Ovary (tissue), 9 donors: Measurements from ENCODE around the gene DAPK1. TPM values are rescaled to one million over a fixed set of nuclear protein-coding genes. Genes with fewer than 3 reads are reported as not detected.

Source experiments
- DNase-seq, 5 donors: peaks; one replicate each; pipeline ENCODE4 v3.0.0-alpha.2; 2019 to 2020
- H3K27ac ChIP-seq, 2 donors: fragments of 200-600 bp; one replicate each; pipeline versions ENCODE4 v1.5.1 to v1.8.0; 2019 to 2022
- H3K27me3 ChIP-seq: fragments of 200-600 bp; one replicate; pipeline ENCODE4 v1.8.0; 2022
- H3K36me3 ChIP-seq: fragments of 200-600 bp; sonication (generic); one replicate; pipeline ENCODE4 v1.5.1; 2019
- H3K4me1 ChIP-seq: one replicate; pipeline ENCODE4 v1.8.1; 2013; ENCODE audit warnings: mild to moderate bottlenecking, moderate library complexity; ENCODE audit not compliant: insufficient read depth
- H3K4me3 ChIP-seq: fragments of 200-600 bp; sonication (generic); one replicate; pipeline ENCODE4 v1.5.1; 2017
- H3K9me3 ChIP-seq, 2 donors: fragments of 200-600 bp in 1 of 2; sonication (generic) in 1 of 2; one replicate each; pipeline versions ENCODE4 v1.5.1 to v1.8.1; 2013 to 2019; ENCODE audit warnings: mild to moderate bottlenecking in 1 of 2, moderate library complexity in 1 of 2
- EP300 ChIP-seq: sonication (generic); formaldehyde crosslinking; IDR thresholded peaks from one replicate; pipeline ENCODE4 v1.6.1; 2017; ENCODE audit warnings: antibody characterized with exemption
- POLR2A ChIP-seq: fragments of 450-650 bp; IDR thresholded peaks from one replicate; pipeline ENCODE4 v1.6.1; 2017; ENCODE audit warnings: antibody characterized with exemption, mild to moderate bottlenecking, moderate library complexity
- WGBS, 3 donors: extraction: QIAGEN DNeasy Blood & Tissue Kit in 1 of 3; methylation state at CpG; one replicate each; pipeline versions ENCODE4 v1.1.5 to v1.1.7; 2013 to 2017; 5-methylcytosine and 5-hydroxymethylcytosine counted together
- intact Hi-C, 4 donors: fragments of 100-400 bp; cut with DNase I; formaldehyde crosslinking; loops; one replicate each; pipeline versions ENCODE4 v1.11.0 to v1.15.1; 2022 to 2023
- polyA plus RNA-seq, 2 donors: library from polyadenylated mRNA; stranded (reverse); fragments of 200-250 nt in 1 of 2; fragments of 350-450 nt in 1 of 2; fragmentation: Illumina TruSeq in 1 of 2; extraction: RNeasy Lipid Tissue Mini Kit (QIAGEN cat#74804) in 1 of 2; gene quantifications; one replicate each; pipeline ENCODE4 v1.2.3, GENCODE V29; 2013 to 2014
- total RNA-seq, 7 donors: library from RNA; depleted of rRNA in 2 of 7; stranded (reverse); fragments of >200 nt in 2 of 7; fragmentation: NEBNext Ultra II Directional in 3 of 7; extraction: Animal tissue kit (Norgen Biotek cat#: 25700) in 3 of 7; gene quantifications; one replicate each; pipeline versions ENCODE4 v1.1.0 to v1.2.4, GENCODE V29; 2016 to 2023
- TF ChIP-seq, protein P1 (sequence below), 3 donors: fragments of 450-650 bp in 2 of 3; fragments of 200-600 bp in 1 of 3; IDR thresholded peaks; one replicate each; pipeline versions ENCODE4 v1.5.1 to v1.8.0; 2016 to 2022; ENCODE audit warnings: antibody characterized with exemption in 3 of 3, mild to moderate bottlenecking in 1 of 3
- donor health status: DM: no; HTN: no; CAD: no; lungs with moderate emphysema.
- donor health status: DM: no; HTN: no; CAD: no.
- donor health status: Bipolar disorder and iron deficiency.
- donor health status: DM: yes; HTN: yes; CAD: no.
- donor health status: DM: no; HTN: no; CAD: no.
- donor health status: DM: yes; HTN: yes; CAD: no.

DAPK1 gene
- total and polyA plus RNA-seq, 9 donors, result 39.3 to 133 (median 89.6) TPM

DNA sequence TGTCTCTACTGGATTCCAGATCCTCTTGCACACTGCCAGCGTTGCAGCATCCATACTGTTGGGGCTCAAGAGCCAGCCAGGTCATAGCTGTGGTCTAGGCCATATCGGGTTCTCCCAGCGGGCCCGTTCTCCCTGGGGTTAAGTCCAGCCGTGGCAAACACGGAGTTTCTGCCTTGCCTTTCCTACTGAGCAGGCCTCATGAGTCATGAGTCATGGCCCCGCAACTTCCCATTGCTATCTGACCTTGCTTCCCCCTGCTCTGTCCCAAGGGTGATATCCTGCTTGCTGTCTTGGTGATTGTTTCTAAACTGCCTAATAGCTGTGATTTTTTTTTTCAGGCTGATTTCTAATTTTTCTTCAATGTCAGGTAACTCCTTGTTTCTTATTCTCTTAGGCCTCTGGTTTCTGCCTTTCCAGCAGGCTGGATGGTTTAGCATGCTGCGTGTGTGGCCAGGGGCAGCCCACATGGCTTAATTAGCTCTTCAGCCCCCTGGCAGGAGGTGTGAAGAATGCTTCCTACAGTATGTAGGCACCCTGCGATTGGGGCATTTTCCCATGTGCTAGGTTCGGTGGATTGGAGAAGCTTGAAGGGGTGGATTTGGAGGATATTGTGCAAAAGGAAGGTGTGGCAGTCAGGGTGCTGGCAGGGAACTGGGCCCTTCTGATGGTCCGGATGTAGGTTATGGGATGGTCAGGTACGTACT is 18.7 kb downstream of the DAPK1 start:
- H3K27ac ChIP-seq, result no peak overlapping the region
- WGBS, 3 donors, result 69 to 72% (median 70%) methylated on average over 12 of the region's 12 CpGs

DNA sequence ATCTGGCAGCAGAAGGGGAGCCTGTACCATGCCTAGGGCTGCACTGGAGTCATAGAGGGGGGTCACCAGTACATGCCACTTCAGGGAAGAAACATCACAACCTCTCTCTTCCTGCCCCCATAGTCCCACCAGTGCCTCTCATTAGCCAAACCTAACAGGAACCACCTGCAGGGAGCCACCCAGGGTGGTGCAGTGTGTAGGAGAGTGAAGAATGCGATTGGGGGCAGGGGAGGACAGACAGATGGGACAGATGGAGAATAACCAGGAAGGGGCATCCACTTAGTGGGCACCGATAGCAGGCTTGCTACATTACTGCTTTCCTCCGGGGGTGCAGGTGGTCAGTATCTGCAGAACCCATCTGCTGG is 19.2 kb downstream of the DAPK1 start:
- Histone ChIP-seq H3K4me1 (peaks cover 21% of the 10 kb centered on the region), H3K9me3 (no peaks in the 10 kb centered on the region), H3K36me3 (no peaks in the 10 kb centered on the region), H3K27me3 (no peaks in the 10 kb centered on the region), H3K27ac (no peak overlapping the region), H3K4me3 (no peak overlapping the region)
- DNase-seq, result no peak
- TF ChIP-seq EP300 (no peak), POLR2A (no peak)
- TF ChIP-seq, protein P1, sequence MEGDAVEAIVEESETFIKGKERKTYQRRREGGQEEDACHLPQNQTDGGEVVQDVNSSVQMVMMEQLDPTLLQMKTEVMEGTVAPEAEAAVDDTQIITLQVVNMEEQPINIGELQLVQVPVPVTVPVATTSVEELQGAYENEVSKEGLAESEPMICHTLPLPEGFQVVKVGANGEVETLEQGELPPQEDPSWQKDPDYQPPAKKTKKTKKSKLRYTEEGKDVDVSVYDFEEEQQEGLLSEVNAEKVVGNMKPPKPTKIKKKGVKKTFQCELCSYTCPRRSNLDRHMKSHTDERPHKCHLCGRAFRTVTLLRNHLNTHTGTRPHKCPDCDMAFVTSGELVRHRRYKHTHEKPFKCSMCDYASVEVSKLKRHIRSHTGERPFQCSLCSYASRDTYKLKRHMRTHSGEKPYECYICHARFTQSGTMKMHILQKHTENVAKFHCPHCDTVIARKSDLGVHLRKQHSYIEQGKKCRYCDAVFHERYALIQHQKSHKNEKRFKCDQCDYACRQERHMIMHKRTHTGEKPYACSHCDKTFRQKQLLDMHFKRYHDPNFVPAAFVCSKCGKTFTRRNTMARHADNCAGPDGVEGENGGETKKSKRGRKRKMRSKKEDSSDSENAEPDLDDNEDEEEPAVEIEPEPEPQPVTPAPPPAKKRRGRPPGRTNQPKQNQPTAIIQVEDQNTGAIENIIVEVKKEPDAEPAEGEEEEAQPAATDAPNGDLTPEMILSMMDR (IDR thresholded peaks at IDR 0.05), result no peak
- intact Hi-C loops, result loop anchor here in 3 of 4 donors (5.0 to 10.0 kb wide), 4 partner anchors 48 to 125 kb away; no protein-coding TSS in a partner anchor
- WGBS, 3 donors, result 82 to 98% (median 96%) methylated on average over 3 of the region's 3 CpGs

More for the DNA sequence above, 18.7 kb downstream of the DAPK1 start:
- Histone ChIP-seq H3K27me3 (no peaks in the 10 kb centered on the region), H3K9me3 (no peaks in the 10 kb centered on the region), H3K4me3 (no peak overlapping the region), H3K4me1 (peaks cover 21% of the 10 kb centered on the region), H3K36me3 (no peaks in the 10 kb centered on the region)
- DNase-seq, result peak in 4 of 5 donors; percentile 43 to 72 (median 58)
- intact Hi-C loops, result loop anchor here in 3 of 4 donors (5.0 to 10.0 kb wide), 4 partner anchors 48 to 126 kb away; no protein-coding TSS in a partner anchor
- TF ChIP-seq POLR2A (no peak), EP300 (no peak)
- TF ChIP-seq, protein P1 (IDR thresholded peaks at IDR 0.05), result no peak

DNA sequence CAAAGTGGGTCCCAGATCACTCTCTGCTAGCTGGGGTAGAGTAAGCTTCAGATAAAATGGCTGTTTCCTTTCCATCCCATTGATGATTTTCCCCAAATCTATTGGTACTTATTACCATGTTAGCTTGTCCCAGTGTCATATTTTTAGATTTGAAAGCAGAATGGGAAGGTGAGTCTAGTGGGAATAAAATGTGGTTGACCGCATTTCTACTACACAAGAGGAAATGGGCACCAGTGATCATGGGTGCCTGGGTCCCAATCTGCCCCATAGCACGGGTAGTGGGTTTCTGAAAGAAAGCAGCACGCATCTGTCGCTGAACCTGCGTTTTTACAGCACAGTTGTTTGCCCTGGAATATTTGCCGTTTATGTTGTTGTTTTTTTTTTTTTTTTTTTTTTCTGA is 20.1 kb downstream of the DAPK1 start:
- intact Hi-C loops, result loop anchor here in 3 of 4 donors (5.0 to 10.0 kb wide), 4 partner anchors 47 to 125 kb away; no protein-coding TSS in a partner anchor
- H3K4me1 ChIP-seq, result peaks cover 21% of the 10 kb centered on the region

DNA sequence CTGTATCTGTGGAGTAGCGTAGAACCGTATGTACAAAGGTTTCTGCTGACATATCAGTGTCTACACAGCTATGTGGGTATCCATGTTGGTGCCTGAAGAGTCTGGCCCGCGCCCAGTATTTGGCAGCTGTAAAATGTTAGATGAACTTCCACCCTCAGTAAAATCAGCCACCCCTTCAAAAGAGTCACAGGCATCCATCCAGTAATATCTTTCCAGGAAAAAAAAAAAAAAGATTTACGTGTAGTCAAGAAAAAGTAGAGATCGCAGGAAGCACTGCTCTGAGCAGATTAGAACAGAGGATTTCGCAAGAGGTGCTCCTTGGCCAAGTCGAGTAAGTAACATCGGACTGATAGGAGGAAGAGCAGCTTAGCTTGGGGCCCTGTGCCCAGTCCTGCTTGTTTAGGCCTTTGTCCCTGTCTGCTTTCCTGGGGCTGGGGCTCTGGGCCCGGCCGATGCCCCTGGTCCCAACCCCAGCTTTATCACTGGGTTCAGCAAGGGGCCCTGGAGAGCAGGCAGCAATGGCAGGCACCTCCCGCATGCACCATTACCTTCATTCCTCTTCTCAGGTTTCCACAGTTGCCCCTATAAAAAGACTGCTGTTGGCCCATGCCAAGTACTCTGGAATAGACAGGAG is 21.2 kb downstream of the DAPK1 start:
- no peaks in the 10 kb centered on the region for H3K36me3 ChIP-seq
- 28 to 31% (median 29%) methylated on average over 12 of the region's 12 CpGs for WGBS, 3 donors
- DNase-seq, result peak; percentile 72 to 91 (median 87)
- H3K27ac ChIP-seq, result peak overlapping the region; percentile 40 to 47
- no peaks in the 10 kb centered on the region for H3K9me3 ChIP-seq
- no peak overlapping the region for H3K4me3 ChIP-seq
- H3K27me3 ChIP-seq, result no peaks in the 10 kb centered on the region
- peaks cover 23% of the 10 kb centered on the region for H3K4me1 ChIP-seq
- TF ChIP-seq POLR2A (no peak), EP300 (no peak)
- TF ChIP-seq, protein P1 (IDR thresholded peaks at IDR 0.05), result no peak
- intact Hi-C loops, result loop anchor here in 3 of 4 donors (5.0 to 10.0 kb wide), 4 partner anchors 46 to 123 kb away; no protein-coding TSS in a partner anchor

More for the DNA sequence above, 20.1 kb downstream of the DAPK1 start:
- WGBS, 3 donors, result 76 to 88% (median 87%) methylated on average over 6 of the region's 6 CpGs
- Histone ChIP-seq H3K27ac (no peak overlapping the region), H3K36me3 (no peaks in the 10 kb centered on the region), H3K9me3 (no peaks in the 10 kb centered on the region), H3K4me3 (no peak overlapping the region), H3K27me3 (no peaks in the 10 kb centered on the region)
- no peak for DNase-seq
- TF ChIP-seq, protein P1 (IDR thresholded peaks at IDR 0.05), result no peak
- TF ChIP-seq EP300, result no peak
- no peak for TF ChIP-seq POLR2A
